GM18861 (cell line): Measurements from ENCODE around the gene HSPH1.

Source experiments
- ATAC-seq: cut with Tn5 transposase; IDR thresholded peaks from one replicate; pipeline ENCODE4 v1.9.1; 2021; ENCODE audit not compliant: unreplicated experiment

The HSPH1 gene

GRCh38 chr13:31161557-31162150 lies at the start of gene HSPH1:
Gene HSPH1 (minus strand): TSS chr13:31161904. CDS start chr13:31161582, 322 bp downstream.
- peak; percentile 70 for ATAC-seq

- no peak for ATAC-seq
Measured at GRCh38 chr13:31209841-31210210, 48.1 kb upstream of the HSPH1 start.

GRCh38 chr13:31209172-31209840 lies 47.6 kb upstream of the HSPH1 start:
- no peak for ATAC-seq

GRCh38 chr13:31208559-31209122 lies 46.9 kb upstream of the HSPH1 start:
- ATAC-seq, result no peak

GRCh38 chr13:31207661-31208552 lies 46.2 kb upstream of the HSPH1 start:
- no peak for ATAC-seq

- ATAC-seq, result no peak
Measured at GRCh38 chr13:31204592-31204991, 42.9 kb upstream of the HSPH1 start.

GRCh38 chr13:31201341-31202031 lies 39.8 kb upstream of the HSPH1 start:
- ATAC-seq, result no peak

GRCh38 chr13:31200637-31200971 lies 38.9 kb upstream of the HSPH1 start:
- ATAC-seq, result peak; percentile 16

GRCh38 chr13:31199849-31200636 lies 38.3 kb upstream of the HSPH1 start, which contains the start of gene B3GLCT:
Gene B3GLCT (plus strand): TSS chr13:31199975. CDS start chr13:31200085, 110 bp downstream.
- ATAC-seq, result peak; percentile 75

GRCh38 chr13:31199527-31199848 lies 37.8 kb upstream of the HSPH1 start:
- ATAC-seq, result no peak

- ATAC-seq, result no peak
Measured at GRCh38 chr13:31198519-31198918, 36.8 kb upstream of the HSPH1 start.

- no peak for ATAC-seq
Measured at GRCh38 chr13:31196992-31197391, 35.3 kb upstream of the HSPH1 start.

- ATAC-seq, result no peak
Measured at GRCh38 chr13:31195616-31196015, 33.9 kb upstream of the HSPH1 start.

- ATAC-seq, result no peak
Measured at GRCh38 chr13:31192306-31192705, 30.6 kb upstream of the HSPH1 start.

GRCh38 chr13:31191748-31192147 lies 30.0 kb upstream of the HSPH1 start:
- no peak for ATAC-seq

- no peak for ATAC-seq
Measured at GRCh38 chr13:31184981-31185645, 23.4 kb upstream of the HSPH1 start.

- ATAC-seq, result no peak
Measured at GRCh38 chr13:31184451-31184850, 22.7 kb upstream of the HSPH1 start.

- no peak for ATAC-seq
Measured at GRCh38 chr13:31182987-31183386, 21.3 kb upstream of the HSPH1 start.

GRCh38 chr13:31179754-31180153 lies 18.1 kb upstream of the HSPH1 start:
- no peak for ATAC-seq

GRCh38 chr13:31179241-31179640 lies 17.5 kb upstream of the HSPH1 start:
- ATAC-seq, result no peak
